GM23248 (cell line): Measurements from ENCODE around the gene KDM2B.

Source experiments
- EZH2 ChIP-seq: fragments of 200-600 bp; sonication (generic); IDR thresholded peaks from 2 replicates; pipeline ENCODE4 v1.6.1; 2018; ENCODE audit warnings: antibody characterized with exemption, mild to moderate bottlenecking; ENCODE audit not compliant: insufficient read depth, poor library complexity, severe bottlenecking
- EZH2phosphoT487 ChIP-seq: fragments of 200-600 bp; sonication (generic); IDR thresholded peaks from 2 replicates; pipeline ENCODE4 v1.6.1; 2018; ENCODE audit warnings: antibody characterized with exemption, moderate library complexity, mild to moderate bottlenecking, low read depth; ENCODE audit not compliant: insufficient read depth

- TF ChIP-seq EZH2: no peak
- no peak for TF ChIP-seq EZH2phosphoT487
Observed at GRCh38 chr12:121452340-121452984, 128.4 kb downstream of the KDM2B start.
